Activated naive CD4-positive, alpha-beta T cell treated with Interleukin-2 at 50 U/mL for 16 hours (primary cell): ENCODE data around the gene POU5F2.

Experiments
- DNase-seq: peaks from one replicate; pipeline ENCODE4 v3.0.0-alpha.2; 2020

POU5F2 gene

DNA sequence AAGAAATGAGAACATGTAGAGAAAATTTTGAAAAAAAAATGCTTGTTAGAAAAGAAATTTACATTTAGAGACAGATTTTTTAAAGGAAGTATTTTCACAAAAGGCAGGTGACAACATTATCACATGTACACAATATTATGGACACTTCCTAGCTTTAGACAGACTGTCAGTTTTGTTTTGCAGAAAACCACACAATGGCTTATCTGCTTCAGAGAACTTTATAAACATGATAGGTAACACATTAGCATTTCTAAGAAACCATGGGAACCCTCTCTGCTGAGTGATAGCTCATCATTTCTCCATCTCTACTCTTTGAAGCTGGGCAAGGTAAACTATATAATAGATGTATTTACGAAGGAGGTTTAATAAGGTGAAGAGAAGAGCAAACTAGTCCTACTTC is 25.6 kb downstream of the POU5F2 start:
- no peak for DNase-seq

DNA sequence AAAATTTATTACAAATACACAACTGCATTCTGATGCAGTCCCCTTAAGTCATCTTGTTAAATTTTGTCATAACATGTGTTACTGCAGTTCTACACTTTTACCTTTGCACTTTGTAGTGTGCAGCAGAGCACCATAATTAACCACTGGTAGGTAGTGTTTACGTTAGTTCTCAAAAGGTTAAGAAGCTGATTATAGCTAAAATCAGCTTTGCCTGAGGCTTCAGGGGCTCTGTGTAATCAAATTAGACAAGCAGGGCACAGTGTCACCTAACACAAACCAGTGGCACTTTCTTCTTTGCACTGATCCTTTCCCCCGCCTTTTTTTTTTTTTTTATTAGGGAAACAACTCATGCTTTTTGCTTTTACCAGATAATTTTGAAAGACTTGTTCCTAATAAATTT is 26.1 kb downstream of the POU5F2 start:
- no peak for DNase-seq

DNA sequence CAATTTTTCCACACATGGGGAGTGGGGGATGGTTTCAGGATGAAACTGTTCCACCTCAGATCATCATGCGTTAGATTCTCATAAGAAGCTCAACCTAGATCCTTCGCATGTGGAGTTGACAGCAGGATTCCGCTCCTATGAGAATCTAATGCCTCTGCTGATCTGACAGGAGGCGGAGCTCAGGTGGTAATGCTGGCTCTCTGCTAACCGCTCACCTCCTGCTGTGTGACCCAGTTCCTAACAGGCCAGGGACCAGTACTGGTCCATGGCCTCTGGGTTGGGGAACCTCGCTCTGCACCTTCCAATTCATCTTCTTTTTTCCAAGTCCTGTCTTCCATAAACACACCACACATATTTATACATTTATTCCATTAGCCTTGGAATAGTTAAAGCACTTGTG is 33.0 kb downstream of the POU5F2 start:
- no peak for DNase-seq

DNA sequence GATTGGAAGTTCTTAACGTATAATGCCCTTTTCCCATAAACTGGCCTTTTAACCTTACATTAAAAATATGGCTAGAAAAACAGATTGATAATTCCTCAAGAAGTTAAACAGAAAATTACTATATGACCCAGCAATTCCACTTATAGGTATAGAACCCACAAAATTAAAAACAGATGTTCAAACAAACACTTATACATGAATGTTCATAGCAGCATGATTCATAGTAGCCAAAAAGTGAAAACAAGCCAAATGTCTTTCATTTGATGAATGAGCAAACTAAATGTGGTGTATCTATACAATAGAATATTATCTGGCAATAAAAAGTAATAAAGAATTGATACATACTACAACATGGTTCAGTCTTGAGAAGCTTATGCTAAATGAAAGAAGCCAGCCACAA is 35.5 kb downstream of the POU5F2 start:
- no peak for DNase-seq

DNA sequence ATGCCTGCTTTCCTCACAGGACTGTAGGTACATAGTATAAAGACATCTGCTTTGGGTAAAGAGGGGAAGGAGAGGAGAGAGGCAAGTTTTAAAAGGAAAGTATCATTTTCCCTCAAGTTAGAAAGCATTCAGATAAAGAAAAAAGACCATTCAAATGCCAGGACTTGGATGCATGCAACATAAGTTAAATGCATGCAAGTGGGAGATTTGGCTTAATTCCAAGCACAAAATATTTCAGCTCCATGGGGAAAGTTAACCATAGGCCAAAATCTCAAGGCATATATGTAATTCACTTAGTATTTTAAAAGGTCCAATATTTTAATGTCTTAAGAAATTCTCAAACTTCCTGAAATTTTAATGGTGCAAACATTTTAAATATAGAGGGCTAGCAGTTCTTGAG is 36.4 kb downstream of the POU5F2 start:
- DNase-seq: no peak

DNA sequence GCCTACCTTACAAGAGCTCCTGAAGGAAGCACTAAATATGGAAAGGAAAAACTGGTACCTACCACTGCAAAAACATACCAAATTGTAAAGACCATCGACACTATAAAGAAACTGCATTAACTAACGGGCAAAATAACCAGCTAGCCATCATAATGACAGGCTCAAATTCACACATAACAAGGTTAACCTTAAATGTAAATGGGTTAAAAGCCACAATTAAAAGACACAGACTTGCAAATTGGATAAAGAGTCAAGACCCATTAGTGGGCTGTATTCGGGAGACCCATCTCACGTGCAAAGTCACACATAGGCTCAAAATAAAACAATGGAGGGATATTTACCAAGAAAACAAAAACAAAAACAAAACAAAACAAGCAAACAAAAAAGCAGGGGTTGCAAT is 49.4 kb downstream of the POU5F2 start:
- DNase-seq: no peak
